HG03066 (cell line): ENCODE measurements around the gene SLC15A3.
"Not testable (repeated sequence)": the region's sequence is repeated elsewhere in the genome, so short reads cannot be mapped to it uniquely, and the experiment has no call there.

ENCODE experiments used
- ATAC-seq: cut with Tn5 transposase; IDR thresholded peaks from one replicate; pipeline ENCODE4 v1.9.1; 2021; ENCODE audit warnings: low read depth; ENCODE audit not compliant: unreplicated experiment

SLC15A3 gene

DNA sequence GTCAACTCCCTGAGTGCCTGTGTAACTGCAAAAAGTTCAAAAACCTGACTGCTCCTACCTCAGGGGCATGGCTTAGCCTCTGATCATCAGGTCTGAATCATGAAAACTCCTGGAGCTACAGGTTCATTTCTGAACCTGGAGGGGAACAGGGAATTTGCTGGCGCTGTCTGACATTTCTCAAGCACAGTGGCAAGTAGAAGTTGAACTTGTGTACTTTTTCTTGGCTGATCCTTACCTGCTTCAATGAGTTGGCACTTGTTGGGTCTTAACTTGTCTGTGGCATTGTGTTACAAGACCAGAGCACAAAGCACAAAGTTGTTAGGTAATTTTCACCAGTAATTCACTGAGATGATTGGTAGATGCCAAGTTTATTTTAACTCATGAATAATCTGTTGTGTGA is 34.7 kb downstream of the SLC15A3 start:
- ATAC-seq: no peak

GRCh38 chr11:60916669-60917206 is 35.2 kb downstream of the SLC15A3 start:
- ATAC-seq: no peak

DNA sequence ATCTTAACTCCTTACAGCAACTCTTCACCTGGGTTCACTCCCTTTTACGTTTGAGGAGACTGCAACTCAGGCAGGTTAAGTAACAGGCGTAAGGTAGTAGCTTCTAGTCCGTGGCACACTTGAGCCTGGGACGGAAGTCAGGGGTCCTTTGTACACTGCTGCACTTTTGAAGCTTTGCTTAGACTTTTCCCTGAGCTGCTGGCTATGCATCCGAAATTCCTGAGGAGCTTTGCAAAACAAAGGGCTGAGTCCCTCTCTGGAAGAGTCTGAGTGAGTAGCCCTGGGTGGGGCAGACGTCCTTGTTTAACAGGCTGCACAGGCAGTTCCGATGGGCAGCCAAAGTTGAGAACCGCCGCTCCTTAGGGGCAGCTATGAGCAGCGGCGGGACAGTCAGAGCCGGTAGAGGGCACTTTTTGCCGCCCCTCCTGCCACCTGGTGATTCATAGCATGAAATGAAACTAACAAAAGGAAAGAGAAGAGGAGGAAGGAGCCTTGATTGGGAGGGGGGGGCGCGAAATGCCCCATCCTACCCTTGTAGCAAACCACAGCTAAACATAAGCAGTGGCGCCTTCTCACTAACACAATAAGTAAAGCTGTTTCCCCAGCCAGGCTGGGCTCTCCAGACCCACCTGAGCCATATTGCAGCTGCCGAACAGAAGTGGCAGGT is 36.6 kb downstream of the SLC15A3 start:
- ATAC-seq: peak; percentile 52

DNA sequence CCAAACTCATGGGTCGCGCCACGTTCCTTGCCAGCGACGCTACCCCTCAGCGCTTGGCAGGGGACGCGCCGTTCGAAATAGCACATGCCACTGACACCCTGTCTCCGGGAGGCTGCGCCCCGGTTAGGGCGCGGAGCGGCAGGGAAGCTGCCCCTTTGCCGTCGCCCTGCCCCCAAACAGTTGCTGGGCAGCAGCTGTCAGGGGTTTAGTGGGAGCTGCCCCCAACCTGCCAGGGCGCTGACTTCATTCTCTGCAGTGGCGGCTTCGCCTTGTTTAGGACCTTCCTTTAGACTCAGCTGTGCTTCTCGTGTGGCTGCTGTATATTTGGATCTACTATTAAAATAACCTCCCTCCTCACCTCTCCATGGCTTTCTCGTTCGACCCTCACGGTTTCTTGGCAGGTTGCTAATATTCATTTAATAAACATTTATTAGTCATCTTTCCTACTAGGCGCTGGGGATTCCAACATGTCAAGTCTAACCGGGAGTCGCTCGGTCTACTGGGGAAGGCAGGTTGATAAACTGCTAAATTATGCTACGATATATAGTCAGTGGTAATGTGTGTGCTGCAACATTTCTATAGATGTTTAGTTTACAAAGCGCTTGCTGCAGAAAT is 37.2 kb downstream of the SLC15A3 start:
- ATAC-seq: peak; percentile 2

DNA sequence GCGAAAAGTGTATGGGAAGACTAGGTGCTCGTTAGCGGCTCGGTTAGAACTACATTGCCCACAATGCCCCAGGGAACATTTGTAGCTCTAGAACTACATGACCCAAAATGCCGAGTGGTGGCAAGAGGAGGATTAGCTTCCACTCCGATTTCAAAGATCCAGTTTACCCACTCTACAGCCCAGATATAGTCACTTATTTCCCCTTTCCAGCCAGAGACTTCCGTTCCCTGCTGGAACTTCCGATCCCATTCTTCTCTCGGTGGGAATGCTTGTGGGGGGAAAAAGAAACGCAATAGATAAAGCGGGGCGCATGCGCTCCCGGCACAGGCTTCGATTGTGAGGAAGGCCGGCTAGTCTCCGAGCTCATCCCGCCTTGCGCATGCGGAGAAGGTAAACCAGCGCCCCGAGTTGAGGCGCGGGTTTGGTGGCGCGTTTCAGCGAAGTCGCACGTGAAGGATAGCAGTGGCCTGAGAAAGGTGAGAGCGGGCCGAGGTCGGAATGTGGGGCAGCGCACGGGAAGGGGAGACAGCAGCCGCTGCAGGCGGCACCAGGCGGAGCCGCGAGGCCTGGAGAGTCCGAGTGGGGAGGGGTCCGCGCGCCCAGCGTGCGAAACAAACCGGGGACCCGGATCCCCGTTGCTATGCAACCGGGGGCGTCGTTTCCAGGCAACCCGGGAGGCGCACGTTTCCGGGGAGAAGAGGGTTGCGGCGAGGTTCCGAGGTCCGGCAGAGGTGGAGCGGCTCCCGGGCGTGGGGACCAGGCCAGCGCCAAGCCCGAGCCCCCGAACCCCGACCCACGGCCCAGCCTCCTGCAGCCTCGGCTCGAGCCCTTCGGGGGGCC is 38.0 kb downstream of the SLC15A3 start, which contains the start of gene TMEM109:
TSS of gene TMEM109 (plus strand) at position 366 of the 840 bp plus-strand sequence. CDS start 5,536 bp downstream, outside the sequence.
- ATAC-seq: peak; percentile 35

DNA sequence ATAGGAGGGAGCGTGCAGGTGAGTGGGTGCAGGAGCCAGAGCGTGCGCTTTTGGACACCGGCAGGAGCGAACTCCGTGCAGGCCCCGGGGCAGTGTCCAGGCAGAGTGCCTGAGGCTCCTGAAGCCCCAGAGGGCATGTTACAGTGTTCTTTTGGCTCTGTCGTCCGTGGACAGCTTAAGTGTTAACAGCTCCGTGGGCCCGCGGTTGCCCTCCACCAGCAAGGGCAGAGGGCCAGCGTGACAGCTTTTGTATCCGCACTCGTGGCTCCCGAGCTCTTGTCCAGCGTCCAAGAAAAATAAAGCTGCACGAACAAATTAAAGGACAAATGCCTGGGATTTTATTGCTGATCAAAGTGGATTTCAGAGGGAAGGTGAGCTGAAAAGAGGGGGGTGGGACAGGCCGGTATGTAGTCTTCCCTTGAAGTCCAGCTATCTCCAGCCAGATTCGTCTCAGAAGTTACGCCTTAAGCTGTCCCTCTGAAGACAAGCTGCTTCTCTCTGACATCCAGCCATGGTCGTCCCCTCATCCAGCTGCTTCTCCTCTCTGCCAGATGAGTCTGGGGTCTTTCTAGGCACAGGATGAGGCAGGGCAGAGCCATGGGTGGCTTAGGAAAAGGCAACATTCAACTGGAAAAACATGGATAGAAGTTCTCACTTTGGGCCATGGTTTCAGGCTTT is 39.0 kb downstream of the SLC15A3 start:
- ATAC-seq: no peak

DNA sequence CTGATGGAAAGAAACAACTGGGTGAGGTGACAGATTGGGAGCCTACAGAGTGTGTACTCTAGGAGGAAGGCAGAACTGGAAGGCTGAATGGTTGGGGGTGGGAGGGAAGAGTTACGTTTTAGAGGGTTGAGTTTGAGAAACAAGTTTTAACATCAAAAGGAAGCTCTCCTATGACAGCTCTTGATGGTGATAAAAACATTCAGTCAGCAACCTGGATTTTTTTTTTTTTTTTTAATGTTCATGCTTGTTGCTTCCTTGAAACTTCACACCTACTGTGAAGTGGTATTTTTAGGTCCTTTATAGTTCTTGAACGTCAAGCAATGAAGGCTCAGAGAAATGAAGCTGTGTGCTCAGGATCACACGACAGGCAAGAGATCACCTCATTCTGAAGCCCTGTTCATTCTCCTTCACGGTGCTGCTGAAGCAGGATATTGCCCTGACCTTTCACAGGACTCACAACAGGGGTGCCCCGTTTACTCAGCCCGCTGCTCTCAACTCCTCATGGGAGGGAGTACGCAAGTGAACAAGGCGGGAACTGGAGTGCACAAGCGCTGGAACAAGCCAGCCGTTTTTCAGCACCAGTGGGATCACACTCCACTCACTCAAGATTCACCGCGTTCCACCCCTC is 39.6 kb downstream of the SLC15A3 start:
- ATAC-seq: no peak

GRCh38 chr11:60910711-60911380 is 41.1 kb downstream of the SLC15A3 start:
- no peak for ATAC-seq

DNA sequence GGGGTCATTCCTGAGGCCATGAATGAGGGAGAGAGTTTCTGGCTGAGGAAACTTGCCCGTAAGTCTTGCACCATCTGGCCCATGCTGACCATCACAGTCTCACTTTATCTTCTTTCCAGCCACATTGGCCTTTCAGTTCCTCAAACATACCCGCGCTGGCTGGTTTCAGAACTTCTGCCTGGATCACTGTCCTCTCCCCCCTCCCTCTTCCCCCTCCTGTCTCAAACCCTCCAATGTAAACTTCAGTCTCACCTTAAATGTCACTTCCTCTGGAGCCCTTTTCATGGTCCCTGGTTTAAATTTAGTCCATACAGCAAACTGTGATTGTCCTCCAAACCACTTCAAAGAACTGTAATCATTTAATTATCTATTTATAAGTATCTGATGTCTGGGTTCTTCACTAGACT is 41.7 kb downstream of the SLC15A3 start:
- peak; percentile 27 for ATAC-seq

- ATAC-seq: not testable (repeated sequence)
Observed at GRCh38 chr11:60909680-60910280, 42.2 kb downstream of the SLC15A3 start.

DNA sequence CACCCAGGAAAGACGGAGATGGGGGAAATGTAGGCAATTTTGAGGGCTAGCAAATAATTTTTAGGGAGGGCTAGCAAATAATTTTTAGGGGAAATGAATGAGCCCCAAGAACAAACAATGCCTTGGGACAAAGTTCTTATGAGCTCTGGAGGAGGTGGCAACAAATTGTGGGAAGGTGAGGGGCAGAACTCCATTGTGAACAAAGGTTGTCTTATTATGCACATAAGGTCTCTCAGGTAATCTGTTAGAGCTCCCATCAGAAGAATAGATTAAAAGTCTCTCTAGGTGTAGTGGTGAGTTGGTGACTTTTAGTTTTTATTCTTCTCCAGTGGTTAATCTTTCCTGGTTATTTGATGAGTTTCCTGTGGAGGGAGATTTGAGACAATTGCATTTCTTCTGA is 43.2 kb downstream of the SLC15A3 start:
- no peak for ATAC-seq

GRCh38 chr11:60906132-60906972 is 45.6 kb downstream of the SLC15A3 start, which contains the start of gene PRPF19:
Gene PRPF19, minus strand, starts transcription at chr11:60906585. Its CDS starts 203 bp downstream, at chr11:60906382.
- peak; percentile 64 for ATAC-seq

DNA sequence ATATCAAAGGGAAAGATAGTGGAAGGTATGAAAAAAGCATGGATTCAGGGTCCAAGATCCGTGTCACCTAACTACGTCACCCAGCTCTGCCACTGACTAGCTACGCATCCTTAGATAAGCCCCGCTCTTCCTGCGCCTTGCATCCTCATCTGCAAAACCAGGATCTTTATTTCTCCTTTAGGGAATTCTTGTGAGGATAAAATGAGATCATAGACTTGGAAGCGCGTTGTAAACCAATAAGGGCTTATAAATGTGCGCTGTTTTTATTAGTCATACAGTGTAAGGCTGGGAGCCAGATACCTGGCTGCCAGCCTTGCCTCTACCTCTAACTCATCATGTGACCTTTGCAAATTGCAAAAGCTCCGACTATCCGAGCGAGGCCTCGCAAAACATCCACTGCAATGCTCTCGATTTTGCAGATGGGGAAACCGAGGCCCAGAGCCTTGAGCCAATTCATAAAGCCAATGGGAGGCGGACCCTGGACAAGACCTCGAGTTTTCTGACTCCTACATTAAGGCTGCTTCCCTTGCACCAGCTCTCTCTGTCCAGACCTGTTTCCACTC is 46.3 kb downstream of the SLC15A3 start:
- ATAC-seq: no peak

DNA sequence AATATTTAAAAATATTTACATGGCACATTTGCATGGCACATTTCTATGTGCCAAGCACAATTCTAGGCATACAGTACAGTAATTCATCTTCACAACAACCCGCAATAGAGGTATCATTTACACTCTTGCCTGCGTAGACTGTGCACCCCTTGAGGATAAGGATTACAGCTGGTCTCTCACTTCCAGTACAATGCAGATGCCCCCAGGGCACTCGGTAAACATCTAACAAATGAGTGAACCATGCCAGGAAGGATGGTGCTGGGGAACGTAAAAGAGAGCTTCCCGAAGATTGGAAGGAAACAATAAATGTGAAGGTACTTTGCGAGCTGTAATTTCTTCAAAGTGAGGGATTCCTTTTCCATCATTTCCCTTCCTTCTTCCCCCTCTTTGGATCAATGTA is 46.9 kb downstream of the SLC15A3 start:
- no peak for ATAC-seq

DNA sequence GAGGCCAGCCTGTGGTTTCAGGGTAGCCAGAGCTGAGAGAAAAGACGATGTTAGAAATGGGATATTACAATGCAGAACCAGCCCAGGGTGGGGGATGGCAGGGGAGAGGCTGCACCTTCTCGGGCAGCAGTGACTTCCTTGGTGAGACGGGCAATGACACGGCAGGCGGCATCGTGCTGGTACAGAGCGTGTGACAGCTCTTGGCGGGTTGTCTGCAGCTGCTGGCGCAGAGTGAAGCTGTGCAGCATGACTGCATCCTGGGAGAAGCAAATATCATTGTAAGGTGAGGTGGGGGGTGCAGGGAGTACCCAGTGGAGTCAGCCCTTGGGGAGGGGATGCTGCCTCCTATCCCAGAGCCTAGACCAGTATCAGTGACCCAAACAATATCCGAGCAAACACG is 49.4 kb downstream of the SLC15A3 start:
- ATAC-seq: no peak

DNA sequence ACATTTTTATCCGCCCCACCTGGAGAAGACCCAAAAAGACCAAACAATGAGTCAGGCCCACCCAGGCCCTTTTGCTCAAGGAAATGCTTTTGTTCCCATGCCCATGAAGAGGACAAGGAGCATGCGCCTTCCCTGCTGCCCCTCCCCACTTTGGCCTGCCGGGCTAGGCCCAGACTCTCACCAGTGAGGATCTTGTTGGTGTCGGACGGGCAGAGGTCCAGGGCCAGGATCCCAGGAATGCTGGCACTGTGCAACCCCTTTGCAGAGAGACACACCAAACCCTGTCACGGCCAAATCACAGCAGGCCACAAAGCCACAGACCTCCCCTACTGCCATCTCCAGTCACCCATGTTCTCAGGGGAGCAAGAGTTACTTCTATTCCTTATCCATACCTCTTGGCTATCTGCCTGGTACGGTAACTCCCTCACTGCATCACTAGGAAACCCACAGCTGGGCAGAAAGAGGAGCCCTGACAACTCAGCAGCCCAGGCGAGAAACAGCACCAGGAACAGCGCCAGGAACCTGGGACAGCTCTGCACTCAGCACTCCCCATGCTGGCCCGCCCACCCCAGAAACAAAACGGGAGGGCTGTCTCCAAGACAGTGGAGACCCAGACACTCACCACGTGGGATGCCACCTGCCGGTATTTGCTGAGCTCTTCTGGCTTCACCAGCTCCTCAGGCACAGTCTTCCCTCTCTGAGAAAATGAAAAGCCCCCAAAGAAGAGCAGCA is 51.1 kb downstream of the SLC15A3 start:
- no peak for ATAC-seq

DNA sequence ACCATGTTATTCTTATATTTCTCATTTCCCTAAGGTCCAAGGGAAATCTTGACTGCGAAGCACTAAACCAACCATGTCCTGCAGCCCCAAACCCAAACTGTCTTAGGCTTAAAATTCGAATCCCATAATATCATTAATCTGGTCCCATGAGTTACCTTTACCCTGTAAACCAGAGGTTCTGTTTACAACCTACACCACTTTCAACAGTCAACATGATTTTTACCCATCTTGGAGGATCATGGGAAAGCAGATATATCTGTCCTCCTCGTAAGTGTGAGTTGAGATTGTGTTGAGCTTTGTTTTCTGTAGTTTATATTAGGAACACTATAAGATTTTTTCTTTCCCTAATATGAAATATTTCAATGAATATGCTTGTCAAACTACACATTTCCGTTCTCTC is 52.0 kb downstream of the SLC15A3 start:
- ATAC-seq: no peak
